ENCODE results near the gene DNAJC9.
"Not testable (repeated sequence)": the region's sequence is repeated elsewhere in the genome, so short reads cannot be mapped to it uniquely, and the experiment has no call there.

The DNAJC9 gene

GRCh38 chr10:73246646-73247508, at the start of gene DNAJC9:
Gene DNAJC9 (minus strand): TSS chr10:73247255. CDS start chr10:73247189, 66 bp downstream.
- DNase-seq = peak; percentile 85

- DNase-seq = no peak
Measured at GRCh38 chr10:73293461-73293860, 46.4 kb upstream of the DNAJC9 start.

- no peak for DNase-seq
Measured at GRCh38 chr10:73289958-73290357, 42.9 kb upstream of the DNAJC9 start.

GRCh38 chr10:73287441-73287840, 40.4 kb upstream of the DNAJC9 start:
- no peak for DNase-seq

GRCh38 chr10:73281097-73281496, 34.0 kb upstream of the DNAJC9 start:
- no peak for DNase-seq

- DNase-seq = no peak
Measured at GRCh38 chr10:73264423-73264822, 17.4 kb upstream of the DNAJC9 start.

- DNase-seq = peak; percentile 9
Measured at GRCh38 chr10:73263693-73264347, 16.8 kb upstream of the DNAJC9 start.

- no peak for DNase-seq
Measured at GRCh38 chr10:73262880-73263555, 16.0 kb upstream of the DNAJC9 start.

- DNase-seq = no peak
Measured at GRCh38 chr10:73262105-73262730, 15.2 kb upstream of the DNAJC9 start.

- DNase-seq = no peak
Measured at GRCh38 chr10:73261362-73261995, 14.4 kb upstream of the DNAJC9 start.

- not testable (repeated sequence) for DNase-seq
Measured at GRCh38 chr10:73258612-73259011, 11.6 kb upstream of the DNAJC9 start.

GRCh38 chr10:73253225-73253555, 6.1 kb upstream of the DNAJC9 start:
- no peak for DNase-seq

- DNase-seq = peak; percentile 92
Measured at GRCh38 chr10:73252445-73253224, 5.6 kb upstream of the DNAJC9 start, which contains the start of gene MRPS16. Gene MRPS16 (minus strand): TSS chr10:73252644. CDS start chr10:73252482, 162 bp downstream.

- DNase-seq = no peak
Measured at GRCh38 chr10:73251683-73252444, 4.8 kb upstream of the DNAJC9 start.

- no peak for DNase-seq
Measured at GRCh38 chr10:73248259-73248724, 1.2 kb upstream of the DNAJC9 start.

GRCh38 chr10:73247509-73248258, 629 bp upstream of the DNAJC9 start:
- DNase-seq = no peak

GRCh38 chr10:73246322-73246645, 771 bp downstream of the DNAJC9 start:
- DNase-seq = no peak

- DNase-seq = no peak
Measured at GRCh38 chr10:73244866-73245477, 2.1 kb downstream of the DNAJC9 start.

GRCh38 chr10:73239908-73240307, 7.1 kb downstream of the DNAJC9 start:
- no peak for DNase-seq

All from NCI-H1105 treated with DMSO at 0.1 percent for 48 hours (cell line).